Measurements from ENCODE around the gene E2F3. TPM values are rescaled to one million over a fixed set of nuclear protein-coding genes. Genes with fewer than 3 reads are reported as not detected.

The E2F3 gene
- total RNA-seq, 2 donors from 2014 or later: 38.2 TPM

- H3K27me3 Mint-ChIP-seq (ENCODE audit: insufficient read depth): no peaks in the 10 kb centered on the region
- H3K36me3 Mint-ChIP-seq (ENCODE audit: low read depth): peaks cover 2% of the 10 kb centered on the region
- 97 to 100% methylated on average over 1 of the region's 1 CpG for WGBS, 2 experiments (ENCODE audit: insufficient coverage in 1 of 2, insufficient read length in 1 of 2)
- no peak overlapping the region for H3K9ac ChIP-seq (ENCODE audit: extremely low read depth, low read length, poor library complexity, severe bottlenecking)
- no peaks in the 10 kb centered on the region for H3K4me1 ChIP-seq (ENCODE audit: control insufficient read depth, insufficient read depth, low read length)
- no peak overlapping the region for H3K4me3 ChIP-seq (ENCODE audit: low read length)
- no peaks in the 10 kb centered on the region for H3K9me3 Mint-ChIP-seq
- H3K27ac ChIP-seq (ENCODE audit: low read depth, low read length): no peak overlapping the region
- no peak overlapping the region for H3K4me3 Mint-ChIP-seq
- no peaks in the 10 kb centered on the region for H3K9me3 ChIP-seq (ENCODE audit: control insufficient read depth, low read length)
- peaks cover 6% of the 10 kb centered on the region for H3K4me1 Mint-ChIP-seq
- peaks cover 7% of the 10 kb centered on the region for H3K36me3 ChIP-seq (ENCODE audit: control insufficient read depth, insufficient read depth, low read length)
- DNase-seq: no peak
- no peaks in the 10 kb centered on the region for H3K27me3 ChIP-seq (ENCODE audit: control insufficient read depth, insufficient read depth, low read length, poor library complexity, severe bottlenecking)
- no peak for TF ChIP-seq CTCF (conservative IDR thresholded peaks at IDR 0.05)
- no peak overlapping the region for H3K27ac Mint-ChIP-seq
Observed at GRCh38 chr6:20532881-20533280, 131.2 kb downstream of the E2F3 start.

- no peaks in the 10 kb centered on the region for H3K4me1 ChIP-seq (ENCODE audit: control insufficient read depth, insufficient read depth, low read length)
- H3K27me3 ChIP-seq (ENCODE audit: control insufficient read depth, insufficient read depth, low read length, poor library complexity, severe bottlenecking): no peaks in the 10 kb centered on the region
- Mint-ChIP-seq H3K36me3 (ENCODE audit: low read depth) (peaks cover 2% of the 10 kb centered on the region), H3K27me3 (ENCODE audit: insufficient read depth) (no peaks in the 10 kb centered on the region), H3K4me1 (peaks cover 15% of the 10 kb centered on the region), H3K27ac (peak overlapping the region; percentile 99), H3K9me3 (no peaks in the 10 kb centered on the region), H3K4me3 (peak overlapping the region; percentile 96)
- DNase-seq: no peak
- peak overlapping the region; percentile 95 for H3K4me3 ChIP-seq (ENCODE audit: low read length)
- 54% methylated on average over 6 of the region's 6 CpGs; no CpG with 5 or more reads in 1 of the 2 experiments for WGBS, 2 experiments (ENCODE audit: insufficient coverage in 1 of 2, insufficient read length in 1 of 2)
- H3K9me3 ChIP-seq (ENCODE audit: control insufficient read depth, low read length): no peaks in the 10 kb centered on the region
- peak overlapping the region; percentile 65 for H3K9ac ChIP-seq (ENCODE audit: extremely low read depth, low read length, poor library complexity, severe bottlenecking)
- no peak for TF ChIP-seq CTCF (conservative IDR thresholded peaks at IDR 0.05)
- H3K36me3 ChIP-seq (ENCODE audit: control insufficient read depth, insufficient read depth, low read length): peaks cover 7% of the 10 kb centered on the region
- no peak overlapping the region for H3K27ac ChIP-seq (ENCODE audit: low read depth, low read length)
Observed at GRCh38 chr6:20533746-20534294, 132.1 kb downstream of the E2F3 start.

GRCh38 chr6:20534295-20535262 lies 132.9 kb downstream of the E2F3 start, which contains the start of gene CDKAL1:
Gene CDKAL1 (plus strand): TSS chr6:20534457. CDS start chr6:20546351, 11,894 bp downstream.
- peak; percentile 95 for DNase-seq
- peak within 1 kb of the TSS; percentile 96 for H3K4me3 Mint-ChIP-seq
- no peaks in the 10 kb centered on the region for H3K9me3 Mint-ChIP-seq
- Histone ChIP-seq H3K27me3 (ENCODE audit: control insufficient read depth, insufficient read depth, low read length, poor library complexity, severe bottlenecking) (no peaks in the 10 kb centered on the region), H3K36me3 (ENCODE audit: control insufficient read depth, insufficient read depth, low read length) (peaks cover 7% of the 10 kb centered on the region), H3K27ac (ENCODE audit: low read depth, low read length) (peak within 1 kb of the TSS; percentile 85), H3K4me3 (ENCODE audit: low read length) (peak within 1 kb of the TSS; percentile 95), H3K4me1 (ENCODE audit: control insufficient read depth, insufficient read depth, low read length) (no peaks in the 10 kb centered on the region), H3K9ac (ENCODE audit: extremely low read depth, low read length, poor library complexity, severe bottlenecking) (peak within 1 kb of the TSS; percentile 65), H3K9me3 (ENCODE audit: control insufficient read depth, low read length) (no peaks in the 10 kb centered on the region)
- H3K27ac Mint-ChIP-seq: peak within 1 kb of the TSS; percentile 99
- TF ChIP-seq CTCF (conservative IDR thresholded peaks at IDR 0.05): no peak
- 2 to 5% methylated on average over 17 to 31 of the region's 31 CpGs for WGBS, 2 experiments (ENCODE audit: insufficient coverage in 1 of 2, insufficient read length in 1 of 2)
- H3K4me1 Mint-ChIP-seq: peaks cover 19% of the 10 kb centered on the region
- no peaks in the 10 kb centered on the region for H3K27me3 Mint-ChIP-seq (ENCODE audit: insufficient read depth)
- peaks cover 2% of the 10 kb centered on the region for H3K36me3 Mint-ChIP-seq (ENCODE audit: low read depth)
